G401 (cell line): Measurements from ENCODE around the gene HERC5. TPM values are rescaled to one million over a fixed set of nuclear protein-coding genes. Genes with fewer than 3 reads are reported as not detected.
"Not testable (repeated sequence)": the region's sequence is repeated elsewhere in the genome, so short reads cannot be mapped to it uniquely, and the experiment has no call there.

Experiments
- DNase-seq: peaks from one replicate; pipeline ENCODE4 v3.0.0-alpha.2; 2015; ENCODE audit warnings: low spot score
- in situ Hi-C: cut with HindIII; loops from 2 replicates; pipeline ENCODE4 v1.10.0; 2016; ENCODE audit warnings: low sequenced_read_pairs, mixed read lengths
- total RNA-seq: library from RNA; depleted of rRNA; stranded (reverse); fragments of >200 nt; shearing (Covaris generic); gene quantifications from 2 replicates; pipeline ENCODE4 v1.2.3, GENCODE V29; 2014

The HERC5 gene
- total RNA-seq, 1 experiment from 2014 or later = 23.5 TPM

- in situ Hi-C loops = loop anchor here (25.0 kb wide), 1 partner anchor 253 kb away; no protein-coding TSS in a partner anchor
These were observed 57.9 kb downstream of the HERC5 start for GRCh38 chr4:88514557-88515511.

GRCh38 chr4:88516746-88517145, 59.8 kb downstream of the HERC5 start:
- DNase-seq = no peak
- in situ Hi-C loops = loop anchor here (25.0 kb wide), 1 partner anchor 254 kb away; no protein-coding TSS in a partner anchor

More at GRCh38 chr4:88514557-88515511, 57.9 kb downstream of the HERC5 start:
- no peak for DNase-seq

DNA sequence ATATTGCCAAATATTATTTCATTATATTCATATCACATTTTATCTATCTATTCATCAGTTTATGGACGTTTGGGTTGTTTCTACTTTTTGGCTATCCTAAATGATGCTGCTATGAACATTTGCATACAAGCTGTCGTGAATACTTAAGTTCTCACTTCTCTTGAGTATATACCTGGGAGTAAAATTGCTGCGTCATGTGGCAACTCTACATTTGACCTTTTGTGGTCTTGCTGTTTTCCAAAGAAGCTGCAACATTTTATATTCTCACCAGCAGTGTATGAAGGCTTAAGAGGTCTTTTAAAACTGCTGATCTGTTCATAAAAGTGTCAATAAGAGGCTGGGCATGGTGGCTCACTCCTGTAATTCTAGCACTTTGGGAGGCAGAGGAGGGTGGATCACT, 60.9 kb downstream of the HERC5 start:
- in situ Hi-C loops = loop anchor here (25.0 kb wide), 1 partner anchor 256 kb away; no protein-coding TSS in a partner anchor
- no peak for DNase-seq

- in situ Hi-C loops = loop anchor here (25.0 kb wide), 1 partner anchor 257 kb away; no protein-coding TSS in a partner anchor
- DNase-seq = no peak
These were observed 62.0 kb downstream of the HERC5 start for GRCh38 chr4:88518911-88519310.

DNA sequence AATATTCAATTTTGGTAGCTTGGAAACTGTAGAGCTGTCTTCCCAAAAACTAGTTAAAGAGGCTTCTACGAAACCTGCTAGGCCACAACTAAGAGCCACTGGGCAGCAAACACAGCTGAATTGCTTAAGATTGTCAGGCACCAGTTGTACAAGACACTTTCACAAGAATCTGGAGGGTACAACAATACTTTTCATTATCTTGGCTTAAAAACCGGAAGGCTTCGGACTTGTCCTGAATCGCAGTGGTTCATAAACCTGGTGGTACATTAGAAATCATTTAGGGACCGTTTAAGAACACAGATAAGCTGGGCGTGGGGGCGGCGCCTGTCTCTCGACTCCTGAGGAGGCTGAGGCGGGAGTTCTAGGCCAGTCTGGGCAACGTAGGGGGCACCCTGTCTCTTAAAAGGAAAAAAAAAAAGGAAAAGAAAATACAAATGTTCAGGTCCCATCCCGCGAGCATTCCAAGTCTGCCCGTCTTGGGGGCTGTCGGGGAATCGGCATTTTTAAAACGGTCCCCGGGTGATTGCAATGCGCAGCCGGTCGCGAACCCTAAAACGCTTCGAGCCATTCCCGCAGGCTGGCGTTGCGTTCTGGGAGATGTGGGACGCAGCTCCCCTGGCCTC, 65.9 kb downstream of the HERC5 start:
- DNase-seq = peak; percentile 42
- in situ Hi-C loops = loop anchor here (25.0 kb wide), 1 partner anchor 261 kb away; no protein-coding TSS in a partner anchor

DNA sequence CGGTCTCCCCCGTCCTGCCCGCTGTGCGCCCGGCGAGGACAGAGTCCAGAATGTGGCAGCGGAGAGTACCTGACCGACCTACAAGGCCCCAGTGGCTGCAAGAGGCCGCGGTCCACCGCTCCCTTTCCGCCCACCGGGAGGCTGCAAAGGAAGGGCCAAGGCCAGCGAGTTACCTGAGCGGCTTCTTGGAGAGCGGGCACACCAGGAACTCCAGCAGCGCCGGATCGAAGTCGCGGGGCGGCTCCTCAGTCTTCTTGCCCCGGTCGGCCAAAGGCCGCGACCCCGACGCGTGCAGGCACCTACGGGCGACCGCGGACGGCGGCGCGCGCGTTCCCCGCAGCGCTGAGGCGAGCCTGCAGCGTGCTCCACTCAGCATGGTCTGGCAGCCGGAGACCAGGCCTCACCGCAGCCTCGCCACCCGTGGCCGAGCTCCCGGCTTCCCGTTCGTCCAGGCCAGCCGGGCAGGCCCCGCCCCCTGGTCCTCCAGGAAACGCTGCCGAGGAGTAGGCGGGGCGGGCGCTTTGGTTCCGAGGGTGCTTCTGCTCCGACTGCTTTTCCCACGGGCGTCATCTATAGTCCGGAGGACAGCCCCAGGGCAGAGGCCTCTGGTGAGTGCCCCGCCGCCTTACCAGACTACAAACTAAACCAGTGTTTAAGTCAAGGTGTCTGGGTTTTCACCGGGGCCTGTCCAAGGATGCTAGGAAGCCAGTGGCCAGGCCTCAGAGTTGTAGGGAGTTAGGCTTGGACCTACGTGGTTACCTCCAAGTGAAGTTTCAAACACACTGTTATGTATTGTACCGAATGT, 66.6 kb downstream of the HERC5 start, which contains the start of gene PYURF:
Gene PYURF, minus strand, starts transcription at position 452 of the 805 bp plus-strand sequence. Its CDS starts 76 bp downstream, at position 376.
- in situ Hi-C loops = loop anchor here (25.0 kb wide), 1 partner anchor 261 kb away; no protein-coding TSS in a partner anchor
- DNase-seq = peak; percentile 93

DNA sequence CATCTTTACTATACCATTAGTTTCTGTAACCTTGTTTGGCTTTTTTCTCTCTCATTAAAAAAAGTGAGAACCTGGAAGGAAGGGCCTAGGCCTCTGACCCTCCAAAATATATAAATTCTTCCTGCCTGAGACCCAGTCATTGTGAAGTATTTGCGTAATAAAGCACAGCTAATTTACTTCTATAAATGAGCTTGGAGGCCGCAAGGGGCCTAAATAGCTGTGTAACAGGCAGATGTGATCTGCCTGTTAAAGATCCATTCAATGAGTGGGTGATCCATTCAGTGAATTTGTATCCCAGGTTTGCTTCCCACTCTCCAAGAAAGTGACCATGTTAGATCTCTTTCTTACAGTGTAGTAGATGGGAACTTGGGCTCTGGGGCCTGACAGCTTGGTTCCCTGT, 67.3 kb downstream of the HERC5 start:
- in situ Hi-C loops = loop anchor here (25.0 kb wide), 1 partner anchor 262 kb away; no protein-coding TSS in a partner anchor
- peak; percentile 22 for DNase-seq

DNA sequence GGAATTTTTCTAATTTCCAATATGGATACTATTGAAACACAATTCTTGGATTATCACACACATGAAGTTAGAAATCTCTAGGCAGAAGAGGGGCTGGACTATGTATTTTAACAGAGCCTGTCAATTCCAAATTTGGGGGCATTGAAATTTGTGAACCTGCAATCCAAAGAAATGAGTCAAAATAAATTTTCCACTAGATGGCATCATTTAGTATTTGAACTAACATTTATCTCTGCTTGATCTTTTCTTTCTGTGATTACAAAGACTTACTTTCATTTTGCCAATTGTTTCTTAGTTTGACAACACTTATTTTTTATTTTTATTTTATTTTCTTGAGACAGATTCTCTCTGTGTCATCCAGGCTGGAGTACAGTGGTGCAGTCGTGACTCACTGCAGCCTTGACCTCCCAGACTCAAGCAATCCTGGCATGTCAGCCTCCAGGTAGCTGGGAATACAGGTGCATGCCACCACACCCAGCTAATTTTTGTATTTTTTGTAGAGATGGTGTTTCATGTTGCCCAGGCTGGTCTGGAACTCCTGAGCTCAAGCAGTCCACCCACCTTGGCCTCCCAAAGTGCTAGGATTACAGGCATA, 69.4 kb downstream of the HERC5 start:
- in situ Hi-C loops = no loop called here
- DNase-seq = peak; percentile 50

DNA sequence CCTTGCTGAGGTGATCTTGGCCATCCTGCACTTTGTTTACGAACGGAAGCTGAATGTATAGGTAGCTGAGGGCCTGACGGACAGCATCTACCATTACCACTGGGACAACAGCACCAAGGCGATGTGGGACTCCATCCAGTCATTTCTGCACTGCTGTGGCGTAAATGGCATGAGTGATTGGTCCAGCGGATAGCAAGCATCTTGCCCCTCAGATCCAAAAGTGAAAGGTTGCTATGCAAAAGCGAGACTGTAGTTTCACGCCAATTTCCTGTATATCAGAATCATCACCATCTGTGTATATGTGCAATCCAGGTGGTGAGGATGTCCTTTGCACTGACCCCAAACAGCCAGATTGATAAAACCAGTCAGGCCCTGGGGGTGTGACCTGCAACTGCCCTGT, 70.9 kb downstream of the HERC5 start:
- in situ Hi-C loops = no loop called here
- DNase-seq = no peak

GRCh38 chr4:88528861-88529260, 71.9 kb downstream of the HERC5 start:
- peak; percentile 17 for DNase-seq
- in situ Hi-C loops = no loop called here

DNA sequence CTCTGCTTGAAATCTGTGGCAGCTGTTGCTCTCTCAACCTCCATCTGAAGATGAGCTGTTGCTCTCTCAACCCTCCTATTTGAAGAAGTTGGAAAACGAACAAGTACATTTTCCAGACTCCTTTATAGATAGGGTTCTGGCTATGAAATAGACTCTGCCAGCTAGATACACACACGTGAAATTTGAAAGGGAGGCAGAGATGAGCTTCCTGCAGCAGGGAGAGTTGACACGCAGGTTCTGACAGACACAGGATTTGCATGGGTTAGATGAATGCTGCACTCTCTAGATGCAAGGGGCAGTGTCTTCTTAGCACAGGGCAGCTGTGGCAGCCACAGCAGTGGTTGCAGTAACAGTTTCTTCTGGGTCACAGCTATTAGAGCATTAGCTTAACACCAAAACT, 74.6 kb downstream of the HERC5 start:
- no peak for DNase-seq
- in situ Hi-C loops = no loop called here

- in situ Hi-C loops = no loop called here
These were observed 76.3 kb downstream of the HERC5 start for GRCh38 chr4:88533088-88533790.

DNA sequence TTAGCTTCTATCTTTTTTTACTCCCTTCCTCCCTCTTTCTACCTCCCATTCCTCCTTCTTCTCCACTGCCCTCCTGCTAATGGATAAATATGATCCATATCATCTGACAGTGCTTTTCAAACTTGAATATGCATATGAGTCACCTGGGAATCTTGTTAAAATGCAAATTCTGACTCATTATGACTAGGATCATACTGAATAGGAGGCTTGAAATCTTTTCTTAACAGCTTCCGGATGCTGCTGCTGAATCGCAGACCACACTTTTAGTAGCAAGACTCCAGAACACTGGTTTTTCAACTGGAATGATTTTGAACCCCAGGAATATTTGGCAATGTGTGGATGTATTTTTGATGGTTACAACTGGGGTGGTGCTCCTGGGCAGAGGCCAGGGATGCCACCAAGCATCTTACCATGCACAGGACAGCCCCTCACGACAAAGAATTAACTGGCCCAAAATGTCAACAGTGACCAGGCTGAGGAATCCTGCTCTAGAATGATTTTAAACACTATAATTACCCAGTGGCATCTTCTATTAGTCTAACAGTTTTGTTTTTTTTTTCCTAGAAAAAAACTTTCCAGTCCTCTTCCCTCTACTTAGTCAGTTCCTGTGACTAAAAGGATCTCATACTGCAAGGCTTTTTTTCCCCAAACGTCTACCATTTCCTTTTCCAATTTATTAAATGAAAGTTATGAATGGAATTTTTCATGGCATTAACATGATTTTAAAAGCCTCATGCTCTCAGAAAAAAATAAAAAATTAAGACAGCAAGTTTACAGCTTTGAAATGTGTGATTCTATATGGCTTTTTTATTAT, 77.2 kb downstream of the HERC5 start:
- in situ Hi-C loops = no loop called here
- no peak for DNase-seq

More at GRCh38 chr4:88533088-88533790, 76.3 kb downstream of the HERC5 start:
- no peak for DNase-seq

DNA sequence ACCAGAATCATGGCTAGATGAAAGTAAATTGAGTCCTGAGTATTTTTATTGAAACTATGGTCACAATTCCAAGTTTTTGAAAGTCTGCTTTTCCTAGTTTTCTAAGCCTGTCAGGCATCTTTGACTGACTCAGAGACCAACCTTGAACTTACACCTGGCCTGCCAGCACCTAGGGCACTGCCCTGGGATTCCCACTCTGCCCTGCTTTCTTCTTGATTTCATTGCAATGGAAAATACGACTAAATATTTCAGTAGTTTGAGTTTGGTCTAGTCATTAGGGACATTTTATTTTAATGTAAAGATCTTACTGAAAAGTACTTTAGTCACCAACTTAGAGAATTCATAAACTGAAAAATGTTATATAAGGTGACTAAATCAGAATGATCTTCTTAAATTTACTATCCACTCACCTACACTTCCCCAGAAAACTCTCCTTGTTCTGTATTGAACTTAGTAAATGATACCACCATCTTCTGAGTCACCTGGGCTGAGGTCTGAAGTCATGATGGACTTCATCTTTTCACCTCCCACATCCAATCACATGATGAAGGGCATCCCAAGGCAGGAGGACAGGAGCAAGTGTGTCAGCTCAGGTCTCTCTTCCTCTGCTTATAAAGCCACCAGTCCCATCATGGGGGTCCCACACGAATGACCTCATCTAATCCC, 78.3 kb downstream of the HERC5 start:
- no peak for DNase-seq
- in situ Hi-C loops = no loop called here

DNA sequence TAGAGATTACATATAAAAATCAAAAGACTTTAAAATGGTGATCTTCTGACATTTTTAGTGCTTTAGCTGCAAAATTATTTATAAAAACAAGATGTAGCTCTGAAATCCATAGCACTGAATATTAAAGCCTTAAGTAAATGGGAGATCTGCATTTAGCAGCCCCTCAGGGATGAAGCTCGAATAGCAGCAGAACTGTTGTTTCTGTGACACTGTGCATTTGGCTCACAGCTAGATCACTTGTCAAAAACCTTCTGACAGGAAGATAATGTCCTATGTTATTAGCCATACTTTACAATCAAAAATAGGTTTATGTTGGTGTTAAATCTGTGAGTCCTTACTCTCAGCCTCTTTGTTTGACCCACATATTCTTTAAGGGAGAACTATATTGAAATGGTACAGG, 80.8 kb downstream of the HERC5 start:
- DNase-seq = no peak
- in situ Hi-C loops = no loop called here

GRCh38 chr4:88539322-88540068, 82.6 kb downstream of the HERC5 start:
- DNase-seq, in situ Hi-C loops: not testable (repeated sequence)
